ENCODE data around the gene TLCD4.
"Not testable (repeated sequence)": the region's sequence is repeated elsewhere in the genome, so short reads cannot be mapped to it uniquely, and the experiment has no call there.

TLCD4 gene

GRCh38 chr1:95117207-95118066 is at the start of gene TLCD4:
Gene TLCD4, plus strand, starts transcription at chr1:95117355. Its CDS starts 26,547 bp downstream, at chr1:95143902.
- peak in 51 of 58 donors; percentile 12 to 82 (median 47) for DNase-seq

- no peak for DNase-seq
Measured at GRCh38 chr1:95067568-95067967, 49.6 kb upstream of the TLCD4 start.

GRCh38 chr1:95068956-95069709 is 48.0 kb upstream of the TLCD4 start:
- no peak for DNase-seq

- no peak for DNase-seq
Measured at GRCh38 chr1:95069710-95070093, 47.5 kb upstream of the TLCD4 start.

- DNase-seq = no peak
Measured at GRCh38 chr1:95071539-95071938, 45.6 kb upstream of the TLCD4 start.

- no peak for DNase-seq
Measured at GRCh38 chr1:95072117-95072516, 45.0 kb upstream of the TLCD4 start.

- peak; percentile 61 to 97 (median 92) for DNase-seq
Measured at GRCh38 chr1:95072532-95073419, 44.4 kb upstream of the TLCD4 start, which contains the start of gene ALG14. Gene ALG14, minus strand, starts transcription at chr1:95072951. Its CDS starts 53 bp downstream, at chr1:95072898.

GRCh38 chr1:95073446-95073845 is 43.7 kb upstream of the TLCD4 start:
- peak in 1 of 58 donors; percentile 35 for DNase-seq

- no peak for DNase-seq
Measured at GRCh38 chr1:95076034-95076433, 41.1 kb upstream of the TLCD4 start.

GRCh38 chr1:95080446-95080845 is 36.7 kb upstream of the TLCD4 start:
- no peak for DNase-seq

- DNase-seq = no peak
Measured at GRCh38 chr1:95080879-95081278, 36.3 kb upstream of the TLCD4 start.

- DNase-seq = peak in 14 of 58 donors; percentile 1 to 27 (median 6)
Measured at GRCh38 chr1:95084317-95085176, 32.6 kb upstream of the TLCD4 start.

GRCh38 chr1:95085376-95085775 is 31.8 kb upstream of the TLCD4 start:
- no peak for DNase-seq

GRCh38 chr1:95086949-95087533 is 30.1 kb upstream of the TLCD4 start:
- no peak for DNase-seq

- DNase-seq = no peak
Measured at GRCh38 chr1:95088303-95088702, 28.9 kb upstream of the TLCD4 start.

GRCh38 chr1:95089650-95090287 is 27.4 kb upstream of the TLCD4 start:
- DNase-seq = no peak

- DNase-seq = not testable (repeated sequence)
Measured at GRCh38 chr1:95091290-95091689, 25.9 kb upstream of the TLCD4 start.

- not testable (repeated sequence) for DNase-seq
Measured at GRCh38 chr1:95092891-95093290, 24.3 kb upstream of the TLCD4 start.

- no peak for DNase-seq
Measured at GRCh38 chr1:95093296-95093695, 23.9 kb upstream of the TLCD4 start.
